Neural progenitor cell (in vitro differentiated cells): Measurements from ENCODE around the gene CLDN17.

Source experiments
- EZH2 ChIP-seq: fragments of 200-600 bp; sonication (generic); IDR thresholded peaks from 2 replicates; pipeline ENCODE4 v1.6.1; 2017; ENCODE audit warnings: antibody characterized with exemption, mild to moderate bottlenecking, moderate library complexity
- TF ChIP-seq, protein P1 (sequence below): fragments of 200-600 bp; sonication (generic); IDR thresholded peaks from 2 replicates; pipeline ENCODE4 v1.5.1; 2017; ENCODE audit warnings: antibody characterized with exemption, mild to moderate bottlenecking

DNA sequence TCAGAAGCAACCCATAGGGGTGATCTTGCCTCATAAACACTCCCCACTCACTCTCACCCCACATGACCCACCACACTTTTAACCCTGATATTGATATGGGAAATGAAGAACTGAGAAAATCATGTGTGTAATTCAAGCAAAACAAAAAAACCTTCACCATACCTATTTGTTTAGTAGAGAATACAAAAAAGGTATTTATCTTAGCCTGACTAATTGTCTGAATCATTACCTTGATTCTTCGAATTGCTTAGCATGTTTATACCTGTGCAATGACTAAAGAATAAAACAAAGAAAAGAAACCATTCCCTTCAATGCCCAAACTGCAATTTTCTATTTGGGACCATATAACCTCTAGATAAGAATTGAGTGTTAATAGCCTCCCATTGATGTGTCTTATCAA lies 1.8 kb downstream of the CLDN17 start:
- TF ChIP-seq, protein P1, sequence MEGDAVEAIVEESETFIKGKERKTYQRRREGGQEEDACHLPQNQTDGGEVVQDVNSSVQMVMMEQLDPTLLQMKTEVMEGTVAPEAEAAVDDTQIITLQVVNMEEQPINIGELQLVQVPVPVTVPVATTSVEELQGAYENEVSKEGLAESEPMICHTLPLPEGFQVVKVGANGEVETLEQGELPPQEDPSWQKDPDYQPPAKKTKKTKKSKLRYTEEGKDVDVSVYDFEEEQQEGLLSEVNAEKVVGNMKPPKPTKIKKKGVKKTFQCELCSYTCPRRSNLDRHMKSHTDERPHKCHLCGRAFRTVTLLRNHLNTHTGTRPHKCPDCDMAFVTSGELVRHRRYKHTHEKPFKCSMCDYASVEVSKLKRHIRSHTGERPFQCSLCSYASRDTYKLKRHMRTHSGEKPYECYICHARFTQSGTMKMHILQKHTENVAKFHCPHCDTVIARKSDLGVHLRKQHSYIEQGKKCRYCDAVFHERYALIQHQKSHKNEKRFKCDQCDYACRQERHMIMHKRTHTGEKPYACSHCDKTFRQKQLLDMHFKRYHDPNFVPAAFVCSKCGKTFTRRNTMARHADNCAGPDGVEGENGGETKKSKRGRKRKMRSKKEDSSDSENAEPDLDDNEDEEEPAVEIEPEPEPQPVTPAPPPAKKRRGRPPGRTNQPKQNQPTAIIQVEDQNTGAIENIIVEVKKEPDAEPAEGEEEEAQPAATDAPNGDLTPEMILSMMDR, result no peak
- no peak for TF ChIP-seq EZH2
